Astrocyte (in vitro differentiated cells and primary cell): ENCODE measurements around the gene ANO6. TPM values are rescaled to one million over a fixed set of nuclear protein-coding genes. Genes with fewer than 3 reads are reported as not detected.

Experiments used
- DNase-seq: peaks from one replicate; pipeline ENCODE4 v3.0.0-alpha.2; 2010; ENCODE audit warnings: low read depth
- FAIRE-seq: peaks from 2 replicates; lab custom pipeline; 2011; peaks lifted over from hg19 to GRCh38; lab: Jason Lieb, UNC
- H2AFZ ChIP-seq: 2 replicates; pipeline ENCODE4 v1.6.0; 2012; ENCODE audit warnings: low read depth, low read length, inconsistent platforms
- H3K27ac ChIP-seq: 2 replicates; pipeline ENCODE4 v1.5.1; 2011; ENCODE audit warnings: low read depth, low read length, inconsistent platforms
- H3K27me3 ChIP-seq: 2 replicates; pipeline ENCODE4 v1.6.0; 2011; ENCODE audit warnings: low read length, inconsistent platforms; ENCODE audit not compliant: insufficient read depth
- H3K36me3 ChIP-seq: 2 replicates; pipeline ENCODE4 v1.5.1; 2011; ENCODE audit warnings: low read length, inconsistent platforms; ENCODE audit not compliant: insufficient read depth
- H3K4me1 ChIP-seq: 2 replicates; pipeline ENCODE4 v1.5.1; 2011; ENCODE audit warnings: low read length, inconsistent platforms; ENCODE audit not compliant: insufficient read depth
- H3K4me2 ChIP-seq: 2 replicates; pipeline ENCODE4 v1.6.0; 2012; ENCODE audit warnings: low read length, inconsistent platforms
- H3K4me3 ChIP-seq: 2 replicates; pipeline ENCODE4 v1.5.1; 2011; ENCODE audit warnings: low read depth, mild to moderate bottlenecking, low read length, inconsistent platforms; ENCODE audit not compliant: insufficient read depth
- H3K79me2 ChIP-seq: 2 replicates; pipeline ENCODE4 v1.6.0; 2012; ENCODE audit warnings: mild to moderate bottlenecking, low read length, inconsistent platforms; ENCODE audit not compliant: insufficient read depth
- H3K9ac ChIP-seq: 2 replicates; pipeline ENCODE4 v1.6.0; 2012; ENCODE audit warnings: mild to moderate bottlenecking, low read length, inconsistent platforms
- H3K9me3 ChIP-seq: 2 replicates; pipeline ENCODE4 v1.5.1; 2012; ENCODE audit warnings: low read depth, mild to moderate bottlenecking, low read length, inconsistent platforms; ENCODE audit not compliant: insufficient read depth
- H4K20me1 ChIP-seq: 2 replicates; pipeline ENCODE4 v1.6.0; 2012; ENCODE audit warnings: low read length, inconsistent platforms; ENCODE audit not compliant: insufficient read depth
- H3K27ac Mint-ChIP-seq: one replicate; pipeline ENCODE4 v1.8.0; 2021; ENCODE audit warnings: mild to moderate bottlenecking, mixed read lengths; ENCODE audit not compliant: unreplicated experiment
- H3K27me3 Mint-ChIP-seq: one replicate; pipeline ENCODE4 v1.8.0; 2021; ENCODE audit warnings: low read depth, mixed read lengths; ENCODE audit not compliant: unreplicated experiment
- H3K36me3 Mint-ChIP-seq: one replicate; pipeline ENCODE4 v1.8.0; 2021; ENCODE audit warnings: low read depth, mixed read lengths; ENCODE audit not compliant: unreplicated experiment
- H3K4me1 Mint-ChIP-seq: one replicate; pipeline ENCODE4 v1.8.0; 2021; ENCODE audit warnings: low read depth, mixed read lengths; ENCODE audit not compliant: unreplicated experiment
- H3K4me3 Mint-ChIP-seq: one replicate; pipeline ENCODE4 v1.8.0; 2021; ENCODE audit warnings: mild to moderate bottlenecking, moderate library complexity, mixed read lengths; ENCODE audit not compliant: unreplicated experiment
- H3K9me3 Mint-ChIP-seq: one replicate; pipeline ENCODE4 v1.8.0; 2021; ENCODE audit warnings: mild to moderate bottlenecking, mixed read lengths; ENCODE audit not compliant: unreplicated experiment
- CTCF ChIP-seq: IDR thresholded peaks from 2 replicates; pipeline ENCODE4 v1.5.1; 2011; ENCODE audit warnings: low read depth, mild to moderate bottlenecking, inconsistent platforms, low read length, moderate library complexity; ENCODE audit not compliant: insufficient read depth
- EZH2 ChIP-seq: IDR thresholded peaks from 2 replicates; pipeline ENCODE4 v1.6.1; 2012; ENCODE audit warnings: mild to moderate bottlenecking, low read length, inconsistent platforms; ENCODE audit not compliant: insufficient read depth
- total RNA-seq: library from RNA; stranded (reverse); gene quantifications from 2 replicates; pipeline ENCODE4 v1.2.1, GENCODE V29; 2021

The ANO6 gene
- total RNA-seq, 1 donor from 2014 or later: 113 TPM

- peaks cover 20% of the 10 kb centered on the region for H3K79me2 ChIP-seq
- Mint-ChIP-seq H3K27me3 (no peaks in the 10 kb centered on the region), H3K4me1 (peaks cover 16% of the 10 kb centered on the region), H3K27ac (no peak overlapping the region), H3K4me3 (no peak overlapping the region), H3K9me3 (no peaks in the 10 kb centered on the region), H3K36me3 (peaks cover 5% of the 10 kb centered on the region)
- H3K36me3 ChIP-seq: no peaks in the 10 kb centered on the region
- no peak for DNase-seq
- H3K27me3 ChIP-seq: no peaks in the 10 kb centered on the region
- H4K20me1 ChIP-seq: peaks cover 5% of the 10 kb centered on the region
- TF ChIP-seq EZH2: no peak
- no peak for TF ChIP-seq CTCF
- no peak overlapping the region for H3K4me3 ChIP-seq
- no peak overlapping the region for H3K27ac ChIP-seq
- H2AFZ ChIP-seq: no peak overlapping the region
- no peak overlapping the region for H3K4me2 ChIP-seq
- H3K9me3 ChIP-seq: no peaks in the 10 kb centered on the region
- peaks cover 4% of the 10 kb centered on the region for H3K4me1 ChIP-seq
- no peak overlapping the region for H3K9ac ChIP-seq
- no peak for FAIRE-seq
Observed at GRCh38 chr12:45213107-45213506, 2.8 kb upstream of the ANO6 start.

- peak overlapping the region; percentile 38 for H3K27ac Mint-ChIP-seq
- H3K27me3 Mint-ChIP-seq: no peaks in the 10 kb centered on the region
- peaks cover 29% of the 10 kb centered on the region for H3K79me2 ChIP-seq
- H3K36me3 Mint-ChIP-seq: peaks cover 2% of the 10 kb centered on the region
- peak overlapping the region; percentile 100 for H3K4me3 Mint-ChIP-seq
- peaks cover 14% of the 10 kb centered on the region for H4K20me1 ChIP-seq
- H3K9ac ChIP-seq: no peak overlapping the region
- no peak overlapping the region for H3K4me2 ChIP-seq
- DNase-seq: no peak
- TF ChIP-seq EZH2 (no peak), CTCF (no peak)
- H3K27ac ChIP-seq: no peak overlapping the region
- no peaks in the 10 kb centered on the region for H3K36me3 ChIP-seq
- peaks cover 15% of the 10 kb centered on the region for H3K4me1 Mint-ChIP-seq
- no peaks in the 10 kb centered on the region for H3K9me3 ChIP-seq
- no peak overlapping the region for H2AFZ ChIP-seq
- no peak for FAIRE-seq
- no peak overlapping the region for H3K4me3 ChIP-seq
- H3K4me1 ChIP-seq: peaks cover 7% of the 10 kb centered on the region
- H3K27me3 ChIP-seq: no peaks in the 10 kb centered on the region
- no peaks in the 10 kb centered on the region for H3K9me3 Mint-ChIP-seq
Observed at GRCh38 chr12:45214071-45214470, 1.8 kb upstream of the ANO6 start.

GRCh38 chr12:45214749-45215418 is 1.0 kb upstream of the ANO6 start:
- FAIRE-seq (no peak), DNase-seq (peak; percentile 23)
- Histone ChIP-seq H3K27ac (peak overlapping the region; percentile 91), H3K4me1 (peaks cover 11% of the 10 kb centered on the region), H2AFZ (peak overlapping the region; percentile 83), H3K4me3 (peak overlapping the region; percentile 91), H3K36me3 (no peaks in the 10 kb centered on the region), H3K27me3 (no peaks in the 10 kb centered on the region), H3K9ac (peak overlapping the region; percentile 99), H3K9me3 (no peaks in the 10 kb centered on the region), H3K4me2 (peak overlapping the region; percentile 95), H4K20me1 (peaks cover 22% of the 10 kb centered on the region), H3K79me2 (peaks cover 38% of the 10 kb centered on the region)
- peaks cover 15% of the 10 kb centered on the region for H3K4me1 Mint-ChIP-seq
- peak overlapping the region; percentile 97 for H3K27ac Mint-ChIP-seq
- peak overlapping the region; percentile 100 for H3K4me3 Mint-ChIP-seq
- H3K36me3 Mint-ChIP-seq: peaks cover 2% of the 10 kb centered on the region
- TF ChIP-seq CTCF (no peak), EZH2 (no peak)
- H3K9me3 Mint-ChIP-seq: no peaks in the 10 kb centered on the region
- no peaks in the 10 kb centered on the region for H3K27me3 Mint-ChIP-seq
